HG03354 (cell line): ENCODE results near the gene MTG1.

Experiments
- ATAC-seq: cut with Tn5 transposase; IDR thresholded peaks from one replicate; pipeline ENCODE4 v1.9.1; 2021; ENCODE audit warnings: mild to moderate bottlenecking; ENCODE audit not compliant: unreplicated experiment, poor library complexity, severe bottlenecking

Gene MTG1

DNA sequence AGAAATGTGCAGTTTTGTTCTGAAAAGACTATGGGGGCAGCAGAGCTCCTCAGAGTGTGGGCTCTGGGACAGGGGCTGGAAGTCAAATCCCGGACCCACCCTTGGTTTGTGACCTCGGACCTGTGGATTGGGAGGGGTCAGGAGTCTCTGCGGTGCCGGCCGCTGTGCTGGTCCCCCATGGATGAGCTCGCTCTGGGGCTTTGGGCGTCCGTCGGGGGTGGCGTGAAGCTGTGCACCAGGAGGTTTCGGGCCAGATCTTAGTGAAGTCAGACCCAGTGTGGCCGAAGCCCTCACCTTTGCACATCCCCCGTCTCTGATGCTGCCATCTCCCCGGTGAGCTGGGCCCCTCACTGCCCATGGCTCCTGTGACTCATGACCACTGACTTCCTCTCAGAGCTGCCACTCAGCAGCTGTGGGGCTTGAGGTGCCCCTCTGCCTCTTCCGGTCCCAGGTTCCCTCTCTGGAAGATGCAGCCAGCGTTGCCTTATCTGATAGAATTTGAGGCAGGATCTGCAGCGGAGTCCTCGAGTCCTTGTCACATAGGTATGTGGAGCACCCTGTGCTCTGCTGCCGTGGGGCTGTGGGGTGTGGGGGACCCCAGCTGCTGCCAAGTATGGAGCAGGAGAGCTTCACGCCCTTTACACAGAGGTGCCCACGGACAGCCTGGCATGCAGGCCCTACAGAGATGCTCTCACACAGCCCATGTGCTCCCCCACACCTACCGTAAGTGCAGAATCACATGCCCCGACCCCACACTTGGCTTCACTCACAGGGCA lies 48.4 kb downstream of the MTG1 start:
- ATAC-seq = no peak

DNA sequence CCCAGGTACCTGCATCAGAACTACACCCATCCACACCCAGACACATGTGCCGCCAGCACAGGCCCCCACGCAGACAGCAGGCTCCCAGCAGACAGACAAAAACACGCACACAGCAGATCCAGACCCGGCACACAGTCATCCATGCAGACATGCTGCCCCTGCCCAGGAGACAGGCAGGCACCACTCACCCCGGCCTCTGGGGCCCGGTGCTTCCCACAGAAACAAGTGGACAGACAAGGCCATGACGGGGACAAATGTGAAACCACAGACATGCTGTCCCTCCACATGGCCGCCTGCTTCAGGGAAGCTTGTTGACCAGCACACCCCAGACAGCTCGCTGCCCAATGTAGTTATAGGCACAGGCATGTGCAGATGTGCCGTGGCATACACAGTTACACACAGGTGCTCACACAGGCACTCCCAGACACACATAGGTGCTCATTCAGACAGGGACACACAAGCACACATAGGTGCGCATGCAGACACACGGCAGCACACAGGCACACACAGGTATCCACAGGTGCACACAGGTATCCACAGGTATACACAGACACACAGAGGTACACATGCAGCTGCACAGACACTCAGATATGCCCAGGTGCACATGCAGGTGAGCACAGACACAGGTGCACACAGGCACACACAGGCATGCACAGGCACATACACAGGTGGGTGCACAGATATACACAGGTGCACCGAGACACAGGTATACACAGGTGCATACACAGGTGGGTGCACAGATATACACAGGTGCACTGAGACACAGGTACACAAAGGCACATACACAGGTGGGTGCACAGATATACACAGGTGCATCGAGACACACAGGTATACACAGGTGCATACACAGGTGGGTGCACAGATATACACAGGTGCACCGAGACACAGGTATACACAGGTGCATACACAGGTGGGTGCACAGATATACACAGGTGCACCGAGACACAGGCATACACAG lies 49.3 kb downstream of the MTG1 start:
- ATAC-seq = no peak

DNA sequence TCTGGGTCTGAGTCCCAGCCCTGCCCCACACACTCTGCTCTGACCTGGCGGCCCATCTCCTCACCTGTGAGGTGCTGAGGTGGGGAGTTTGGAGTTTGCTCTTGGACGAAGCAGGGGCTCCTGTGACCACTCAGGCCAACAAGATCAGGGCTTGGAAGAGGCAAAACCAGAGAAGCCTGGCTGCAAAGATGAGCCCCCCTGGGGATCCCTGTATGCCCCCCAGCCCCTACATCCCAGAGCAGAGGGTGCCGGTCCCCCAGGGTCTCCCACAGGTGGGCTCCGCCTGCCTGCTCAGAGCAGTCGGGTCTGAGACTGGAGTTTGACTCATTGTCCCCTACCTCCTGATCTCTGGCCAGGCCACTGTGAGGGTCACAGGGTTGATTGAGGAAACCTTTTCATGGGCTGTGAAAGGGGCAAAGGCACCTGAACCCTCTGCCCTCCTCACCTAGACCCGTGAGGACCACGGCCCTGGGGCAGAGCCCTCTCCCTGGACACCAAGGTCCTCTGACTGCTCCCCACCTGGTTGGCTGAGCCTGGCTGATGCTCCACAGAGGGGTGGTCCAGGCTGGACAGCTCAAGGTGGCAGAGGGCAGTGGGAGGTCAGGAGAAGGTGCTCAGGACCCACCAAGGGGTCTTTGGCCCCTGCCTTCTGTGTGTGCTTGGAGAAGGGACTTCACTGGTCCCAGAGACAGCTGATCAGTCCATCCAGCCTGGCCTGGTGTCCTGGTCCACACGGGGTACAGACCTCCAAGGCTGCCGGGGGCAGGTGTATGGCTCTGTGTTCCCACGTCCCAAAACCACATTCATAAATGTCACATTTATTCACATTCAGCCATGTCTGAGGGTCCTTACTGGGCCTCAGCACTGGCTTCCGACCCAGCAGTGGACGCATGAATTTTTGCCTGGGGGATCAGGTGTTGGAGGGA lies 50.6 kb downstream of the MTG1 start:
- ATAC-seq = no peak

DNA sequence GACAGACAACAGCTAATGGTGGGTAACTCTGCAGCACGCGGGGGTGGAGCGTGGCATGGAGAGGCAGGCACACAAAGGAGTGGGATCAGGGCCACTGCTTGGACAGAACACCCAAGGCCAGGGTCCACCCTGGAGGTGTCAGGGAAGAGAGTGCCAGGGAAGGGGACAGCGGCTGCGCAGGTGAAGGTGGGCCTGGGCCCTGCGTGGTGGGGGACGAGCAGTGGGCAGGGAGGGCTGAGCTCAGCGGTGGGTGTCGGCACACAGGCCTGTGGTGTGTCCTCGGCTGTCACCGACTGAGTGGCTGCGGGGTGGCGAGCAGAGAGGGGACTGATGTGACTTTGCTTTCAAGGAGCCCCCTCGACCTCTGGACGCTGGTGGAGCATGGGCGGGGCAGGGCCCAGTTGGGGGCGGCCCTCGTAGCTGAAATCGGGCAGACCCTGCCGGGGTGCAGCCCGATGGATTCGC lies 51.3 kb downstream of the MTG1 start:
- ATAC-seq = no peak

DNA sequence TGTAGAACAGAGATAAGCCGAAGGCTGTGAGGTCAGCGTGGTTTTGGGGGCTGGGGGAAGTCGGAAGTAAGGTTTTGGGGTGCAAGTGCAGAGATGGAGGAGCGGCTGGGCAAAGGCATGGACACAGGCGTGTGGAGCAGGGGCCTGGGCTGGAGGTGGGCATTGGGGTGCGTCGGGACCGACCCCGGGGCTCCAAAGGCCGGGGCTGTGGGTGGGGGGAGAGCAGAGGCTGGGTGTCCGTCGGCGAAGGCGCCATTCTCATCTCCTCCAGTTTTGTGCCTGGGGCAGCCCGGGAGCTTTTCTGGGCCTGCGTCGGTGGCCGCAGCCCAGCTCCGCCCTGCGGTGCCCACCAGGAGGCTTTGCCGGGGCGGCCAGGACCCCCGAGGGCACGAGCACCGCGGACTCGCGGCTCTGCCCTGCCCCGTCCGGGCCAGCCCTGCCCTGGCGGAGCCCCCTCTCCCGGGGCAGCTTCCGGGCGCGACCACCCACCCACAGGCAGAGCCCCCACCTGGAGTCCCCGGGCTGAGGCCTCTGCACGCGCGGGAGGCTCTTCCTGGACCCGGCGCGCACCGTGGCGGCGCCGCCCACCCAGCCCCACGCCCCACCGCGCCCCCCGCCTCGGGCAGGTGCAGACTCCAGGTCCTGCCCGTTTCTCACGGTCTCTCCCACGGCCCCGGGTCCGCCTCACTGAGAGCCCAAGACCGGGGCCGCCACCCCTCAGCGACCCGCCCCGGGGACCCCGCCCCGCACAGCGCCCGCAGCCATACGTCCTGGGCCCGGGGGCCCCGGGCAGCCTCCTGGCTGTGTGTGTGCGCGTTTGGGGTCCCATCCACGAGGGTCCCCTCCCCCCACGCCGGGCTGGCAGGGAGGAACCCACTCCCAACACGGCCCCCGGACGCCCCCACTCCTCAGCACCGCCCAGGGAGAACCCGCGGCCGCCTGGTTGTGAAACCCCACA lies 52.1 kb downstream of the MTG1 start:
- no peak for ATAC-seq

DNA sequence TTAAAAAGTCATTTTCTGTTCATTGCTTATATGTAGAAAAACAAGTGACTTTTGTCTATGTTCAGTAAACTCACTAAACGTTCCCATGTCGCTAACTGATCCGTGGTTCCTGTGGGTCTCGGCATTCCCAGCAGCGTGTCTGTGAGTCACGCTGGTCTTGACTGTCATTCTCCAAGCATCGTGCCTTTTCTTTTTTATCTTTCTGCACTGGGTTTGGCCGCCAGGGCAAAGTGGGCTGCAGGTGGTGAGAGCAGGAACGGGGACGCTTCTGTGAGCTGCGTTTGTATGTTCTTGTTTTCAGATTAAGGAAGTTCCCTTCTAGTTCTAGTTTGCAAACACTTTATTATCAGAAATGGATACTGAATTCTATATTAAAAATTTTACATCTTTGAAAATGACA lies 53.0 kb downstream of the MTG1 start:
- no peak for ATAC-seq

DNA sequence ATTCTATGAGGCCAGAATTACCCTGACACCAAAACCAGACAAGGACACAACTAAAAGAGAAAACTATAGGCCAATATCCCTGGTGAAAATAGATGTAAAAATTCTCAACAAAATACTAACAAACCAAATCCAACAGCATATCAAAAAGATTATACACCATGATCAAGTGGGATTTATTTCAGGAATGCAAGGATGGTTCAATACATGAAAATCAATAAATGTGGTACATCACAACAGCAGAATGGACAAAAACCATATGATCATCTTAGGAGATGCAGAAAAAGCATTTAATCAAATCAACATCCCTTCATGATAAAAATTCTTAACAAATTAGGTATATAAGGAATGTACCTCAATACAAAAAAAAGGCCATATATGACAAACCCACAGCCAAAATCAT lies 54.2 kb downstream of the MTG1 start:
- no peak for ATAC-seq

DNA sequence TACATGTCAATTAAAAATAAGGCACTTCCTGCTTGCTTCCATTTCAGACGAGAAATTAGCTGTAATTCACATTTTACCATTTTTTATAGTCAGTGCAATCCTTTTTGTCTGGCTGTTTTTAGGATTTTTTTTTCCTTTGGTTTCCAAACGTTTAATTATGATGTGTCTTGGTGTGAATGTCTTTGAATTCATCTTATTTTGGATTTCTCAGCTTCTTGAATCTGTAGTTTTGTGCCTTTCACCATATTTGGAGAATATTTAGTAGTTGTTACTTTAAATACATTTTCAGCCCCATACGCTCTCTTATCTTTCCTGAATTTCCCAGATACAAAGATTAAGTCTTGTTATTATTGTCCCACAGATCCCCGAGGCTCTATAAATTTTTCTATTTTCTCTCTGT lies 57.4 kb downstream of the MTG1 start:
- ATAC-seq = no peak

DNA sequence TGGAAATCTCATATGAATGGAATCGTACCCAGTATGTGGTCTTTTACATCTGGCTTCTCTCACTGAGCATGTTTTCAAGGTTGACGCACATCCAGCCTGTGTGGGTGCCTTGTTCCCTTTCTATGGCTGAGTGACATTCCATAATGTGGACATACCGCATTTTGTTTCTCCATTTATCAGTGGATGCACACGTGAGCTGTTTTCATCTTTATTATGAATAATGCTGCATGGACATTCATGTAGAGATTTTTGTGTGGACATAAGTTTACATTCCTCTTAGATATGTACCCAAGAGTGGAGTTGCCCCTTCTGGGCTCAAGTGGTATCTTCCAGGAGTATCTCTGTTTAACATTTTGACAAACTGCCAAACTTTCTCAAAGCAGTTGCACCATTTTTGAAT lies 58.5 kb downstream of the MTG1 start:
- ATAC-seq = no peak

DNA sequence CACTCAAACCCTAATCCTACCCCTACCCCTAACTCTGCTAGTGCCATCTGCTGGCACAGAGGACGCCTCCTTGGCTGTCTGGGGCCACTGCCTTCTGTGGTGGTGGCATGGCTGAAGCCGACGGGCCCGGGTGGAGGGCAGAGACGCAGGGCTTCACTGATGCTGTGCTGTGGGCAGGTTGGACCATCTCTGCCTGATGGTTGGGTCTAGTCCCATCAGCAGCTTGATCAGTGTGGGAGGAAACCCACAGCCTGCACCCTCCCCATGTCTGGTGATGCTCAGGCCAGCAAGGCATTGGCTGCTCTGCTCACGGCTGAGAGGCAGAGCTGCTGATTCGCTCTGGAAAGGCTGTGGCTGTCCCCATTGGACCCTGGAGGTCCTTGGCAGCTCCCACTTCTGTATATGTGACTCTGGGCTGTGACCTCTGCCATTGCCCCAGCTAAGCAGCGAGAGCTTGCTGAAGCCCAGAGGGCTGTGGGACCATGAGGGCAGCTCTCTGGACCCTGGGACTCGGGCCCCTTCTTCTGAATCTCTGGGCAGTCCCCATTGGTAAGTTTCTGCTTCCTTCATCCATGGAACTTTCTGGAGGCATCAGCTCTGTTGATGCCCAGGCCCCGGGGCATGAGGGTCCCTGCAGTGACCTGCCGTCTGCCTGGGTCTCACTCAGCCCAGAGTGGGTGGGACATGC lies 59.7 kb downstream of the MTG1 start, which contains the start of gene SCART1:
SCART1 (plus strand) TSS at position 430 of the 688 bp plus-strand sequence; CDS start at position 483, 53 bp downstream.
- no peak for ATAC-seq

DNA sequence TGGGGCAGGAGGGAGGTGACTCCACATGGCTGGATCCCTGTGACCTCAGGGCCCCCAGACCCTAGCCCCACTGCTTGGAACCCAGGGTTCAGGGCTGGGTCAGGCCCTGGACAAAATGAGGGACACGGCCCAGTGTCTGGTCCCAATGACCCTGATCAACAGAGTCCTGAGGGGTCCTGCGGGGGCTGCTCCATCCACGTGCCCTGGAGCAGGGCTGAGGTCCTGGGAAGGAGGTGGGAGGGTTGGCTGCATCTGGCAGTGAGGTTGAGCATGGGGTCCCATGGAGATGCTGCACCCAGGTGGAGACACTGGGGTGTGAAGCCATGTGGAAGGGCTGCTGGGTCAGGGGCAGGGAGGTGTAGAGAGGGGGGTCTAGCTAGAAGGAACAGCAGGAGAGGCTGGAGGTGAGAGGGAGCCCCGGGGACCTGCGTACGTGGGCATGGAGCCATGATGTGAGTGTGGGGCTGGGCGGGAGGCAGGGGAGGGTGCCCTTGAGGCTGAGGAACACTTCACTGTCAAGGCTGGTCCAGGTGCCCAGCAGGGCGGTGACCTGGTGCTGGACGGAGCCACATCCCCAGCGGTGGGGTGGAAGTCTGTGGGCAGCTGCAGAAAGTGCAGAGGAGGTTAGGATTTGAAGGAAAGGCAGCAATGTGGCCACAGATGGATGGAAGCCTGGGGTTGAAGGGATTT lies 60.4 kb downstream of the MTG1 start:
- no peak for ATAC-seq

DNA sequence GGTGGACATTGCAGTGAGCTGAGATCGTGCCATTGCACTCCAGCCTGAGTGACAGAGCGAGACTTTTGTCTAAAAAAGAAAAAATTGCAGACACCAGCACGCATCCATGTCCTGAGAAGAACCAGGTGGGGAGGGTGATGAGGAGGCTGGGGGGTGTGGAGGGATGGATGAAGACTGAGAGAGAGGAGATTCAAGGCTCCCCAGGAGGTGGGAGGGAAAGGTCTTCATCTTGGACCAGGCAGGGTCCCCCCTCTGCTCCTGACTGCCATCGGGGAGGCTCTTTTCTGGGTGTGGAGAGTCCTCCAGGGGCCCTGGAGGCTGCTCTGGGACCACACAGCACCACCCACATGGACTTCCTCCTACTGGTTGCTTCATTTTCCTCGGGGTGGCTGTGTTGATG lies 61.2 kb downstream of the MTG1 start:
- no peak for ATAC-seq

DNA sequence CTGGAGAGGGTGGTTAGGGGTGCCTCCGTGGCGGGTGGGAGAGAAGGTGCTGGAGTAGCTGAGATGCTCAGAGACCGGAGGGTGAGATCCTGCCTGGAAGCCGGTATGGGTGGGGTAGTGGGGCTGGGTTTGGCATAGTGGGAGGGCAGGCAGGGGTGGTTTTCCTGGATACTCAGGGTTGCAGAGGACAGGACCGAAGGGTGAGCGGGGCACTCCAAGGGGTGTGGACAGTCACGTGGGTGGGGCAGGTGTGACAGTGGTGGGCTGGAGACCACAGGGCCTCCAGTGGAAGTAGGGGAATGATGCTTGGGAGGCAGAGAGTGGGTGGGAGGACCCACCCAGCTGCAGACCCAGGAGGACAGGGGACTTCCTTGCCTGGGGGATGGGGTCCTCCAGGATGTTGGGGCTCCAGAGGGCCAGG lies 61.7 kb downstream of the MTG1 start:
- no peak for ATAC-seq

DNA sequence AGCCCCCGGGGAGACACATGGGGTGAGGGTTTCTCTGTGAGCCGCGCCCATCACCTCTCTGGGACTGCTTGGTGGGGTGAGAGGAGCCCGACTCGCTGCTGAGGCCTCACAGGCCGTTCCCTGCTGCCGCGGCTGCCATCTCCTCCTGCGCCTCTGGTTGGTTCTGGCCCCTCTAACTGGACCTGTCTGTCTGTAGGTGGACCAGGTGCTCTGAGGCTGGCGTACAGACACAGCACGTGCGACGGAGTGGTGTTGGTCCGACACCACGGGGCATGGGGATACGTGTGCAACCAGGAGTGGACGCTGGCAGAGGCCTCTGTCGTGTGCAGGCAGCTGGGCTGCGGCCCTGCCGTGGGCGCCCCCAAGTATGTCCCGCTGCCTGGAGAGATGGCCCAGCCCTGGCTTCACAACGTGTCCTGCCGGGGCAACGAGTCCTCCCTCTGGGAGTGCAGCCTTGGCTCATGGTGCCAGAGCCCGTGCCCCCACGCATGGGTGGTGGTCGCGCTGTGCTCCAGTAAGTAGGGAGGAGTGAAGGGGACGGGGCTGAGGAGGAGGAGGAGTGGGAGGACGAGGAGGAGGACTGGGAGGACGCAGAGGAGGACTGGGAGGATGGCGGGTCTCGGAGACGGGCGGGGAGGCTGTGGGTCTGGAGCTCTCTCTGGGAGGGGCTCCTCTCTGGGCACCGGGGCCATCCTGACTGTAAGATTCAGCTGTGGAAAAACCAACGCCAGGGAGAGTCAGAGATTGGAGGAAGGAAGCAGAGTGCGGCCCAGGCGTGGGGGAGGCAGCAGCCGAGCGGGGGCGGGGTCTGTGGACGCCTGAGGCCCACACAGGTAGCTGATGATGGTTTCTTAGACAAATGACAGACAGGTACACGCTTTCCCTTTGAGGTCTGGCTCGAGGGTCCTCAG lies 62.3 kb downstream of the MTG1 start:
- no peak for ATAC-seq

DNA sequence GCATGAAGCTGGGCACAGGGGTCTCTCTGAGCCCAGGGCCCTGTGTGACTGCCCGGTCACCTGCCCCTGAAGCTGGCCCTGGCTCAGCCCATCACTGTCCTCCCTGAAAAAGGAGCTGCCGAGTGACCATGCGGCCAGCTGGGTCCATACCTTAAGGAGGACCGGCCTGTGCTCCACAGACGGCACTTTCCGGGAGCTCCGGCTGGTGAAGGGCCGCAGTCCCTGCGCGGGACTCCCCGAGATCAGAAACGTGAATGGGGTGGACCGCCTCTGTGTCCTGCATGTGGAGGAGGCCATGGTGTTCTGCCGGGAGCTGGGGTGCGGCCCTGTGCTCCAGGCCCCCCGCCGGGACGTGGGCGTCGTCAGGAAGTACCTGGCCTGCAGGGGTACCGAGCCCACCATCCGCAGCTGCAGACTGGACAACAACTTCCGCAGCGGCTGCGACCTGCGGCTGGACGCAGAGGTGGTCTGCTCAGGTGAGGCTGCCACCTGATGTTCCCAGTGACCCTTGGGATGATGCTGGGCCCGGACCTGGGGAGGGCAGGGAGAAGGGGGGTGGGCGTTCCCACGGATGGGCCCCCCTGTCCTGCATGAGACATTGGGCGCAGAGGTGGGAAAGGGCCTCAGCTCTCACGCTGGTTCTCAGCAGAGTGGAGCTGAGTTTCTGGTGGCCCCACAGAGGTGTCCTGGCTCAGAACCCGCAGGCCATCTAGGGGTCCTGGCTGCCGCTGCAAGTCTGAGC lies 63.3 kb downstream of the MTG1 start:
- ATAC-seq = no peak
